MM.1S (cell line): ENCODE measurements around the gene ROCK2.

ENCODE experiments used
- DNase-seq: peaks from one replicate; pipeline ENCODE4 v3.0.0-alpha.2; 2015
- H2AFZ ChIP-seq: fragments of 300-600 bp; sonication (generic); 2 replicates; pipeline ENCODE4 v1.6.0; 2016; ENCODE audit warnings: antibody characterized with exemption, low read length
- H3F3A ChIP-seq: fragments of 300-600 bp; sonication (generic); 2 replicates; pipeline ENCODE4 v1.6.1; 2016; ENCODE audit warnings: mild to moderate bottlenecking, antibody characterized with exemption, low read length, moderate library complexity, mixed read lengths; ENCODE audit not compliant: insufficient read depth
- H3K27ac ChIP-seq: fragments of 300-600 bp; sonication (generic); 2 replicates; pipeline ENCODE4 v1.5.1; 2016; ENCODE audit warnings: mild to moderate bottlenecking, low read length
- H3K27me3 ChIP-seq: fragments of 300-600 bp; sonication (generic); replicated peaks from 2 replicates; pipeline ENCODE4 v1.6.0; 2016; ENCODE audit warnings: low read length; ENCODE audit not compliant: insufficient read depth
- H3K36me3 ChIP-seq: fragments of 300-600 bp; sonication (generic); replicated peaks from 2 replicates; pipeline ENCODE4 v1.6.1; 2016; ENCODE audit warnings: mild to moderate bottlenecking, low read length, mixed read lengths; ENCODE audit not compliant: insufficient read depth
- H3K4me1 ChIP-seq: fragments of 300-600 bp; sonication (generic); 2 replicates; pipeline ENCODE4 v1.6.1; 2016; ENCODE audit warnings: low read length, mixed read lengths
- H3K4me2 ChIP-seq: fragments of 300-600 bp; sonication (generic); 2 replicates; pipeline ENCODE4 v1.6.0; 2016; ENCODE audit warnings: low read depth, low read length
- H3K4me3 ChIP-seq: fragments of 300-600 bp; sonication (generic); 2 replicates; pipeline ENCODE4 v1.5.1; 2016; ENCODE audit warnings: low read length, mixed read lengths
- H3K79me2 ChIP-seq: fragments of 300-600 bp; sonication (generic); 2 replicates; pipeline ENCODE4 v1.6.1; 2016; ENCODE audit warnings: mixed run types, low read length, mixed read lengths
- H3K9ac ChIP-seq: fragments of 300-600 bp; sonication (generic); 2 replicates; pipeline ENCODE4 v1.6.1; 2016; ENCODE audit warnings: low read length, mixed read lengths
- H3K9me2 ChIP-seq: fragments of 300-600 bp; sonication (generic); replicated peaks from 2 replicates; pipeline ENCODE4 v1.6.1; 2016; ENCODE audit warnings: mild to moderate bottlenecking, low read length, mixed read lengths; ENCODE audit not compliant: insufficient read depth
- H3K9me3 ChIP-seq: fragments of 300-600 bp; sonication (generic); replicated peaks from 2 replicates; pipeline ENCODE4 v1.6.1; 2016; ENCODE audit warnings: mild to moderate bottlenecking, low read length, mixed read lengths; ENCODE audit not compliant: insufficient read depth
- H4K20me1 ChIP-seq: fragments of 300-600 bp; sonication (generic); 2 replicates; pipeline ENCODE4 v1.6.1; 2016; ENCODE audit warnings: mild to moderate bottlenecking, low read length, moderate library complexity, mixed read lengths; ENCODE audit not compliant: insufficient read depth
- EZH2 ChIP-seq: fragments of 300-600 bp; sonication (generic); optimal IDR thresholded peaks from 2 replicates; pipeline ENCODE3; 2017; ENCODE audit warnings: low read depth, mild to moderate bottlenecking, antibody characterized with exemption, low read length, mixed read lengths
- EZH2phosphoT487 ChIP-seq: fragments of 300-600 bp; sonication (generic); IDR thresholded peaks from 2 replicates; pipeline ENCODE4 v1.6.1; 2018; ENCODE audit warnings: antibody characterized with exemption, low read length
- TF ChIP-seq, protein P1 (sequence below): fragments of 300-600 bp; sonication (generic); IDR thresholded peaks from 2 replicates; pipeline ENCODE4 v1.5.1; 2016; ENCODE audit warnings: antibody characterized with exemption, low read length, mixed read lengths

Gene ROCK2

DNA sequence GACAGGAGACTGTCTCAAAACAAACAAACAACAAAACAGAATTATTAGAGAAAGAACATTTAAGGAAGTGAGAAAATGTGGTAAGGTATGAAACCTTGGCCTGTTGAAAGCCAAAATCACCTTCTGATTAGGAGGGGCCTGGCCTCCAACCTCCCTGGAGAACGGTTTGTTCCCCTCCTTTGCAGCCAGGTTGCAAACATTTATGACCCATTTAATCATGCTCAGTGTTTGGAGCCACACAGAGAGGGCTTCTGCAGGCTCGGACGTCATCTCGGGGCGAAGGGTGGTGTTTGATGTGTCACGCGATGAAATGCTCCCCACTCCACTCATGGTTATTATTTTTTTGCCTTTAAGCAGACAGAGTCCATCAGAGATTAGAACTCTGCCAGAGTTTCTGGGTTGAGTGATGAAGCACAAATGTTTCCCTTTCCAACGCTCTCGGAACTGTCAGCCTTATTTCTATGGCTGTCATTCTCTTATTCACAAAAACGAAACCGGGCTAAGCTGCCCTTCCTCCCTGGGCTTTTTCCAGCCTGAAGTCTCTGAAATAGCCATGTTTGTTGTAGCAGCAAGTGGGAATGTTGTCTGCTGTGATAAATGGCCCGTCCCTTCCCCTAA, 33.6 kb upstream of the ROCK2 start:
- Histone ChIP-seq H3K9me2 (no peaks in the 10 kb centered on the region), H3K79me2 (no peaks in the 10 kb centered on the region), H3K27me3 (no peaks in the 10 kb centered on the region), H3K36me3 (no peaks in the 10 kb centered on the region), H3F3A (peaks cover 27% of the 10 kb centered on the region), H3K9me3 (no peaks in the 10 kb centered on the region), H3K9ac (peak overlapping the region; percentile 63), H2AFZ (peak overlapping the region; percentile 76), H3K4me3 (peak overlapping the region; percentile 58), H3K4me1 (peaks cover 27% of the 10 kb centered on the region), H3K27ac (peak overlapping the region; percentile 87), H4K20me1 (no peaks in the 10 kb centered on the region), H3K4me2 (peak overlapping the region; percentile 94)
- TF ChIP-seq EZH2: no peak
- DNase-seq: peak; percentile 53

DNA sequence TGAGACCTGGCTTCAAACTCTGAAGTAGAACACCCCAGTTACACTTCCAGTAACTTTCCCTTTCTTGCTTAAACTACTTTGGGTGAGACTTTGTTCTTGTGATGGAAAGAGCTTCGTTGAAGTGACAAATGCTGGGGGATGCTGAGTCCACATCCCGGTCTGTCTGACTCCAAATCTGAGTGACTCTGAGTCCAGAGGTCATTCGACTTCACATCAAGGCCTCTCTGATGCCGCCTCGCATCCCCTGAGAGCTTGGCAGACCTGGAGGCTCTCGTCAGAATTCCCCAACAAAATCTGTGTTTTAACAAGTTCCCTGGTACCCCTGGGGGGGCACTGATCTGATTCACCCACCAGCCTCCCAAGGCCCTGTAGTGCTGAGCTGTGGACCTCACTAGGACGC, 31.6 kb upstream of the ROCK2 start:
- DNase-seq: no peak
- Histone ChIP-seq H3K27ac (no peak overlapping the region), H2AFZ (no peak overlapping the region)

DNA sequence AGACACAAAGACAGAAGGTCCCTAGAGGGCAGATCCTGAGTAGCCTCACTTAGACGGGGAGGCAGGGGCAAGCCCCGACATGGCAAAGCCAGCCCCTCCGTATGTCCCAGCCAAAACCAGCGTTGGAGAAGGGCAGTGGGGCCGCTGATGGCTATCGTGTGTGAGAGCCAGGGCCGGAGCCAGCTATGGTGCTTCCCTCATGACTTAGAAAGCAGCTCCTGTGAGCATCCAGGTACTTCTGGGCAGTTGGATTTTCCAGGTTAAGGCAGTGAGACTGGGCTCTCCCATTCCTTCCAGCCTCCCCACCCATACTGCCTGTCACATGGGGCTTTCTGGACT, 31.2 kb upstream of the ROCK2 start:
- TF ChIP-seq EZH2phosphoT487 (no peak), EZH2 (no peak)
- TF ChIP-seq, protein P1, sequence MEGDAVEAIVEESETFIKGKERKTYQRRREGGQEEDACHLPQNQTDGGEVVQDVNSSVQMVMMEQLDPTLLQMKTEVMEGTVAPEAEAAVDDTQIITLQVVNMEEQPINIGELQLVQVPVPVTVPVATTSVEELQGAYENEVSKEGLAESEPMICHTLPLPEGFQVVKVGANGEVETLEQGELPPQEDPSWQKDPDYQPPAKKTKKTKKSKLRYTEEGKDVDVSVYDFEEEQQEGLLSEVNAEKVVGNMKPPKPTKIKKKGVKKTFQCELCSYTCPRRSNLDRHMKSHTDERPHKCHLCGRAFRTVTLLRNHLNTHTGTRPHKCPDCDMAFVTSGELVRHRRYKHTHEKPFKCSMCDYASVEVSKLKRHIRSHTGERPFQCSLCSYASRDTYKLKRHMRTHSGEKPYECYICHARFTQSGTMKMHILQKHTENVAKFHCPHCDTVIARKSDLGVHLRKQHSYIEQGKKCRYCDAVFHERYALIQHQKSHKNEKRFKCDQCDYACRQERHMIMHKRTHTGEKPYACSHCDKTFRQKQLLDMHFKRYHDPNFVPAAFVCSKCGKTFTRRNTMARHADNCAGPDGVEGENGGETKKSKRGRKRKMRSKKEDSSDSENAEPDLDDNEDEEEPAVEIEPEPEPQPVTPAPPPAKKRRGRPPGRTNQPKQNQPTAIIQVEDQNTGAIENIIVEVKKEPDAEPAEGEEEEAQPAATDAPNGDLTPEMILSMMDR: no peak
- H3F3A ChIP-seq: peaks cover 30% of the 10 kb centered on the region
- no peak for DNase-seq
- H3K36me3 ChIP-seq: no peaks in the 10 kb centered on the region
- H3K4me2 ChIP-seq: no peak overlapping the region
- no peaks in the 10 kb centered on the region for H3K27me3 ChIP-seq
- no peaks in the 10 kb centered on the region for H4K20me1 ChIP-seq
- no peak overlapping the region for H3K9ac ChIP-seq
- no peaks in the 10 kb centered on the region for H3K9me3 ChIP-seq
- no peak overlapping the region for H3K4me3 ChIP-seq
- H3K4me1 ChIP-seq: peaks cover 34% of the 10 kb centered on the region
- no peak overlapping the region for H3K27ac ChIP-seq
- H3K79me2 ChIP-seq: no peaks in the 10 kb centered on the region
- no peak overlapping the region for H2AFZ ChIP-seq
- H3K9me2 ChIP-seq: no peaks in the 10 kb centered on the region

More for the DNA sequence above, 31.6 kb upstream of the ROCK2 start:
- H3K36me3 ChIP-seq: no peaks in the 10 kb centered on the region
- no peaks in the 10 kb centered on the region for H3K9me3 ChIP-seq
- H3F3A ChIP-seq: peaks cover 30% of the 10 kb centered on the region
- H4K20me1 ChIP-seq: no peaks in the 10 kb centered on the region
- H3K9ac ChIP-seq: no peak overlapping the region
- H3K9me2 ChIP-seq: no peaks in the 10 kb centered on the region
- no peaks in the 10 kb centered on the region for H3K79me2 ChIP-seq
- no peaks in the 10 kb centered on the region for H3K27me3 ChIP-seq
- no peak overlapping the region for H3K4me3 ChIP-seq
- no peak overlapping the region for H3K4me2 ChIP-seq
- H3K4me1 ChIP-seq: peaks cover 34% of the 10 kb centered on the region
- TF ChIP-seq, protein P1: no peak
- TF ChIP-seq EZH2phosphoT487 (no peak), EZH2 (no peak)

DNA sequence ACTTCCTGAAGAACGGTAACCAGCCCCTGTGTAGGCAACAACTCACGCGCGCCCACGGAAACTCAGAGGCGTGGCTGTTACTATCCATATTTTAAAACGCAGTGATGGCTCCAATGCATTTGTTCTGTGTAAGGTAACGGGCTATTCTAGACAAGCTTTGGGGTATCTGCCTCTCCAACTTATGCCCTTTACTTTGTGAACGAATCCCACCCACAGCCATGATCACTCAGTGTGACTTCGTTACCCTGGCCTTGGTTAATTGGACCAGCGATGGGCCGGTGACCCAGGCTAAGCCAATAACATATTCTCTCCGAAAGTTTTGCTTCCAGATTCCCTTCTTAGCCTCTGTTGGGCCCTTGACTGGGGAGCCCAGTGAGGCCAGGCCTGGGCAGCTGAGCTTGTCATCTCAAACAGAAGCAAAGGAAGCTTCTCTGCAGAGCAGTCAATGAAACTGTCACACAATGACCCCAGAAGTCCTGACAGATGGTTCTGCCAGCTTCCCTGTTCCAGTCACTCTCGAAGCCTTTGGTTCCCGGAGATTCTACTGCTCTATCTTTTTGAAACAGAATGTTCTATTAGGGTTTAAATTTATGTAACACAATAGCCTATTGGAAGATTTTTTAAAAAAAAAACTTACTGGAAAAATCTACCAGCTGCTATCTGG, 30.7 kb upstream of the ROCK2 start:
- no peak for DNase-seq
- Histone ChIP-seq H3K79me2 (no peaks in the 10 kb centered on the region), H3K9ac (no peak overlapping the region), H2AFZ (no peak overlapping the region), H3F3A (peaks cover 30% of the 10 kb centered on the region), H4K20me1 (no peaks in the 10 kb centered on the region), H3K27me3 (no peaks in the 10 kb centered on the region), H3K9me2 (no peaks in the 10 kb centered on the region), H3K4me1 (peaks cover 34% of the 10 kb centered on the region), H3K4me3 (no peak overlapping the region), H3K9me3 (no peaks in the 10 kb centered on the region), H3K27ac (no peak overlapping the region), H3K36me3 (no peaks in the 10 kb centered on the region), H3K4me2 (no peak overlapping the region)
- TF ChIP-seq, protein P1: no peak
- TF ChIP-seq EZH2phosphoT487: no peak
- TF ChIP-seq EZH2: no peak
